Caco-2 (cell line): ENCODE data around the gene RCSD1. TPM values are rescaled to one million over a fixed set of nuclear protein-coding genes. Genes with fewer than 3 reads are reported as not detected.
A peak's percentile ranks its signal among the peaks of the same experiment; 100 is the strongest.

ENCODE experiments used
- BruUV-seq: library from RNA; stranded (reverse); fragments of 400-500 nt; replicated peaks from 2 replicates; lab custom pipeline; 2021; lab: Mats Ljungman, UMichigan
- CTCF ChIA-PET: fragments of 300-600 bp; sonication (Branson Sonifier 250); formaldehyde crosslinking; loops from one replicate; lab custom pipeline; 2022; ENCODE audit warnings: antibody characterized with exemption; lab: Charles Lee
- POLR2A ChIA-PET: fragments of 300-600 bp; sonication (Branson Sonifier 250); formaldehyde crosslinking; loops from one replicate; lab custom pipeline; 2022; ENCODE audit warnings: antibody characterized with exemption; lab: Charles Lee
- DNase-seq, 2 experiments: peaks; one replicate each; pipeline versions ENCODE4 v3.0.0 to v3.0.0-alpha.2; 2020 to 2022
- H3K27me3 ChIP-seq: replicated peaks from 2 replicates; pipeline ENCODE4 v1.6.0; 2011; ENCODE audit warnings: low read length; ENCODE audit not compliant: control insufficient read depth, insufficient read depth
- H3K36me3 ChIP-seq: 2 replicates; pipeline ENCODE4 v1.5.1; 2011; ENCODE audit warnings: low read length; ENCODE audit not compliant: control insufficient read depth, insufficient read depth
- H3K4me1 ChIP-seq: fragments of 250-450 bp; sonication (Bioruptor Pico); 2 replicates; pipeline ENCODE4 v1.5.1; 2020; ENCODE audit warnings: mild to moderate bottlenecking
- H3K4me3 ChIP-seq: 2 replicates; pipeline ENCODE4 v1.5.1; 2011; ENCODE audit warnings: low read depth, mild to moderate bottlenecking, control low read depth, low read length
- H3K9me3 ChIP-seq: fragments of 250-450 bp; sonication (Bioruptor Pico); 2 replicates; pipeline ENCODE4 v1.5.1; 2020; ENCODE audit warnings: mild to moderate bottlenecking, moderate library complexity
- H3K27ac Mint-ChIP-seq: one replicate; pipeline ENCODE4 v1.8.0; 2022; ENCODE audit warnings: mixed read lengths; ENCODE audit not compliant: unreplicated experiment
- H3K27me3 Mint-ChIP-seq: one replicate; pipeline ENCODE4 v1.8.0; 2022; ENCODE audit warnings: mixed read lengths; ENCODE audit not compliant: insufficient read depth, unreplicated experiment
- H3K36me3 Mint-ChIP-seq: one replicate; pipeline ENCODE4 v1.8.0; 2022; ENCODE audit warnings: mild to moderate bottlenecking, mixed read lengths; ENCODE audit not compliant: insufficient read depth, unreplicated experiment
- H3K4me1 Mint-ChIP-seq: one replicate; pipeline ENCODE4 v1.8.0; 2022; ENCODE audit warnings: low read depth, mixed read lengths; ENCODE audit not compliant: unreplicated experiment
- H3K4me3 Mint-ChIP-seq: one replicate; pipeline ENCODE4 v1.8.0; 2022; ENCODE audit warnings: mild to moderate bottlenecking, moderate library complexity, mixed read lengths; ENCODE audit not compliant: unreplicated experiment
- H3K9me3 Mint-ChIP-seq: one replicate; pipeline ENCODE4 v1.8.0; 2022; ENCODE audit warnings: mixed read lengths; ENCODE audit not compliant: unreplicated experiment
- intact Hi-C: fragments of 100-400 bp; cut with micrococcal nuclease; formaldehyde crosslinking; loops from one replicate; pipeline ENCODE4 v1.10.0; 2022; ENCODE audit not compliant: unreplicated experiment
- total RNA-seq: library from RNA; stranded (reverse); gene quantifications from 2 replicates; pipeline ENCODE4 v1.2.3, GENCODE V29; 2022
- TF ChIP-seq, protein P1 (sequence below), 2 experiments: fragments of 200-600 bp in 1 of 2; IDR thresholded peaks; 1 replicate in 1 of 2; 2 replicates in 1 of 2; pipeline versions ENCODE4 v1.5.1 to v1.8.0; 2011 to 2022; ENCODE audit warnings: antibody characterized with exemption in 1 of 2, control low read depth in 1 of 2, inconsistent platforms in 1 of 2, low read depth in 1 of 2, low read length in 1 of 2, mild to moderate bottlenecking in 1 of 2, moderate library complexity in 1 of 2; ENCODE audit not compliant: insufficient read depth in 1 of 2, severe bottlenecking in 1 of 2, unreplicated experiment in 1 of 2

Gene RCSD1
- total RNA-seq, 1 experiment from 2014 or later, result not detected

DNA sequence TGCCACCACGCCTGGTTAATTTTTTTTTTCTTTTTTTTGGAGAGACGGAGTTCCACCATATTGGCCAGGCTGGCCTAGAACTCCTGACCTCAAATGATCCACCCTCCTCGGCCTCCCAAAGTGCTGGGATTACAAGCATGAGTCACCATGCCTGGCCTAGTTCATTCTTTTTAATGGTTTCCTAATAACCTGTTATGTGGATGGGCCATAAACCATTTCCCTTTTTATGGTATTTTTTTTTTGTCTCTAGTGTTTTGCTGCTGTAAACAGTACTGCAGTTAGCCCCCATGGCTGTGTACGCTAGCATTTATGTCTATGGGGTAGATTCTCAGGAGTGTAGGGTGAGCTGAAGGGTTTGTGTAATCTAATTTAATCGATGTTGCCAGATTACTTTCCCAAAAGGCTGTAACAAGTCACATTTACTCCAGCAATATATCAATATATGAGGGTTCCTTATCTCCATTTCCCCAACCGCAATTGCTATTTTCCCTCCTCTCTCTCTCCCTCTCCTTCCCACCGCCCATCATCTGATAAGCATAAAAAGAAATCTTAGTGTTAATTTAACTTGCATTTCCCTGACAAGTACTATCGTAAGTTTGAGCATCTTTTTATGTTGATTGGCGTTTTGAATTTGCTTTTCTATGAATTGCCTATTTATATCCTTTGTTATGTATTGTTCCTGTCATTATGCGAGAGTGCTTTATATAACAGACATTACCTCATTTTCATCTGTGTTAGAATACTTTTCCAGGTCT lies 28.7 kb downstream of the RCSD1 start:
- Histone ChIP-seq H3K4me3 (no peak overlapping the region), H3K27me3 (no peaks in the 10 kb centered on the region), H3K9me3 (no peaks in the 10 kb centered on the region), H3K36me3 (no peaks in the 10 kb centered on the region), H3K4me1 (peaks cover 11% of the 10 kb centered on the region; the same call in 1 of the 2 replicates)
- Mint-ChIP-seq H3K36me3 (no peaks in the 10 kb centered on the region), H3K27me3 (peaks cover 3% of the 10 kb centered on the region), H3K9me3 (no peaks in the 10 kb centered on the region), H3K4me3 (no peak overlapping the region), H3K27ac (no peak overlapping the region), H3K4me1 (peaks cover 16% of the 10 kb centered on the region)
- no peak for DNase-seq
- TF ChIP-seq, protein P1, sequence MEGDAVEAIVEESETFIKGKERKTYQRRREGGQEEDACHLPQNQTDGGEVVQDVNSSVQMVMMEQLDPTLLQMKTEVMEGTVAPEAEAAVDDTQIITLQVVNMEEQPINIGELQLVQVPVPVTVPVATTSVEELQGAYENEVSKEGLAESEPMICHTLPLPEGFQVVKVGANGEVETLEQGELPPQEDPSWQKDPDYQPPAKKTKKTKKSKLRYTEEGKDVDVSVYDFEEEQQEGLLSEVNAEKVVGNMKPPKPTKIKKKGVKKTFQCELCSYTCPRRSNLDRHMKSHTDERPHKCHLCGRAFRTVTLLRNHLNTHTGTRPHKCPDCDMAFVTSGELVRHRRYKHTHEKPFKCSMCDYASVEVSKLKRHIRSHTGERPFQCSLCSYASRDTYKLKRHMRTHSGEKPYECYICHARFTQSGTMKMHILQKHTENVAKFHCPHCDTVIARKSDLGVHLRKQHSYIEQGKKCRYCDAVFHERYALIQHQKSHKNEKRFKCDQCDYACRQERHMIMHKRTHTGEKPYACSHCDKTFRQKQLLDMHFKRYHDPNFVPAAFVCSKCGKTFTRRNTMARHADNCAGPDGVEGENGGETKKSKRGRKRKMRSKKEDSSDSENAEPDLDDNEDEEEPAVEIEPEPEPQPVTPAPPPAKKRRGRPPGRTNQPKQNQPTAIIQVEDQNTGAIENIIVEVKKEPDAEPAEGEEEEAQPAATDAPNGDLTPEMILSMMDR (IDR thresholded peaks at IDR 0.05; ENCODE audit: insufficient read depth in 1 of 2, low read depth in 1 of 2, low read length in 1 of 2, severe bottlenecking in 1 of 2, unreplicated experiment in 1 of 2), result no peak
- ChIA-PET CTCF (no interaction called here), POLR2A (no interaction called here)
- intact Hi-C loops, result no loop called here
- no TSS peak for BruUV-seq

DNA sequence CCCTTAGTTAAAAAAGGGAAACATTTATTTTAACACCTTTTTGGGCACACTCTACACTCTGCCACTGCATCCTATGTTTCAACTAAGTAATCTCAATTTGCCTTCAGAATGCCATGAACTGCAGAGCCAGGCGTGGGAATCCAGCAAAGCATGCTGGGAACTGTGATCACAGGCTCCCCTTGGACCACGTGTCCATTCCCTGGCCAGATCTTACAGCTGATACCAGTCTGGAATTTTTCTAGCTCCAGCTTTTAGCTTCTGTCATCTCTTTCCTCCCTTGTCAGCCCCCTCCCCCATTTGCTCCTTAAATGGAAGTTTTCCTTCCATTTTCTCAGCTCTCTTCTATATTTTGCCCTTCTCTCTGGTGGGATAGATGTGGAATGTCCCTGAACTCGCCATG lies 29.4 kb downstream of the RCSD1 start:
- Mint-ChIP-seq H3K4me3 (no peak overlapping the region), H3K4me1 (peaks cover 16% of the 10 kb centered on the region), H3K36me3 (no peaks in the 10 kb centered on the region), H3K27me3 (peaks cover 3% of the 10 kb centered on the region), H3K27ac (no peak overlapping the region), H3K9me3 (no peaks in the 10 kb centered on the region)
- TF ChIP-seq, protein P1 (IDR thresholded peaks at IDR 0.05; ENCODE audit: insufficient read depth in 1 of 2, low read depth in 1 of 2, low read length in 1 of 2, severe bottlenecking in 1 of 2, unreplicated experiment in 1 of 2), result no peak
- DNase-seq, result peak; percentile 23 to 55
- H3K4me1 ChIP-seq, result peaks cover 11% of the 10 kb centered on the region; the same call in 1 of the 2 replicates
- ChIA-PET CTCF (no interaction called here), POLR2A (no interaction called here)
- no peaks in the 10 kb centered on the region for H3K36me3 ChIP-seq
- no peaks in the 10 kb centered on the region for H3K27me3 ChIP-seq
- BruUV-seq, result no TSS peak
- no peak overlapping the region for H3K4me3 ChIP-seq
- H3K9me3 ChIP-seq, result no peaks in the 10 kb centered on the region
- intact Hi-C loops, result no loop called here

DNA sequence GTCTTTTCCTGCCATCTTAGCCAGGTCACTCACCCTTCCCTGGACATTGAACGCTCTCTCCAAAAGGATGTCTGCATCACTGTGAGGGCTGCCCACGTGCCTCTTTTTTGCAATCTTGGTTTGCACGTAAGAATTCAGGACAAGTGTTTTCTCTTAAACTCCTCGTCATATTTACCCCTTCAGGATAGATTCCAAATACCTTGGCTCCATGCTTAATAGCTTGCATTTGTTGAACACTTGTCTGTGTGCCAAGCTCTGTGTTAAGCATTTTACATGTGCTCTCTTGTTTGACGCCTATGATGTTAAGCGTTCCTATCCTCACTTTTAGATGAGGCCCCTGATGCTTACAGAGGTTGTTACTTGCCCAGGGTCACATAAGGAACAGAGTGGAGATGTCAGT lies 29.8 kb downstream of the RCSD1 start:
- ChIA-PET CTCF (no interaction called here), POLR2A (no interaction called here)
- no TSS peak for BruUV-seq
- intact Hi-C loops, result no loop called here
- Histone ChIP-seq H3K27me3 (no peaks in the 10 kb centered on the region), H3K4me1 (peaks cover 11% of the 10 kb centered on the region; the same call in 1 of the 2 replicates), H3K36me3 (no peaks in the 10 kb centered on the region), H3K4me3 (no peak overlapping the region), H3K9me3 (no peaks in the 10 kb centered on the region)
- Mint-ChIP-seq H3K36me3 (no peaks in the 10 kb centered on the region), H3K4me1 (peaks cover 16% of the 10 kb centered on the region), H3K27ac (no peak overlapping the region), H3K4me3 (no peak overlapping the region), H3K27me3 (peaks cover 3% of the 10 kb centered on the region), H3K9me3 (no peaks in the 10 kb centered on the region)
- DNase-seq, result no peak
- TF ChIP-seq, protein P1 (IDR thresholded peaks at IDR 0.05; ENCODE audit: insufficient read depth in 1 of 2, low read depth in 1 of 2, low read length in 1 of 2, severe bottlenecking in 1 of 2, unreplicated experiment in 1 of 2), result no peak
